Measurements from ENCODE around the gene GAGE10. TPM values are rescaled to one million over a fixed set of nuclear protein-coding genes. Genes with fewer than 3 reads are reported as not detected.

GAGE10 gene
- total RNA-seq, 1 donor from 2014 or later = not detected

GRCh38 chrX:49263631-49264030, 39.8 kb upstream of the GAGE10 start:
- Histone ChIP-seq H3K27me3 (ENCODE audit: insufficient read depth, low read length) (no peaks in the 10 kb centered on the region), H3K4me1 (ENCODE audit: insufficient read depth, low read length) (no peaks in the 10 kb centered on the region), H4K20me1 (ENCODE audit: insufficient read depth, low read length) (no peaks in the 10 kb centered on the region), H3K9me3 (ENCODE audit: insufficient read depth, low read depth, low read length) (no peaks in the 10 kb centered on the region), H3K36me3 (ENCODE audit: insufficient read depth, low read length) (no peaks in the 10 kb centered on the region), H3K27ac (ENCODE audit: low read depth, low read length) (no peak overlapping the region), H3K4me2 (ENCODE audit: low read length) (no peak overlapping the region), H3K4me3 (ENCODE audit: insufficient read depth, low read depth, low read length) (no peak overlapping the region), H3K79me2 (ENCODE audit: insufficient read depth, low read length) (no peaks in the 10 kb centered on the region), H3K9ac (ENCODE audit: low read length) (no peak overlapping the region), H2AFZ (ENCODE audit: low read depth, low read length) (no peak overlapping the region)
- FAIRE-seq (no peak), DNase-seq (ENCODE audit: low read depth) (no peak)
- Mint-ChIP-seq H3K4me1 (ENCODE audit: low read depth, unreplicated experiment) (peaks cover 2% of the 10 kb centered on the region), H3K27me3 (ENCODE audit: low read depth, unreplicated experiment) (peaks cover 2% of the 10 kb centered on the region), H3K36me3 (ENCODE audit: low read depth, unreplicated experiment) (no peaks in the 10 kb centered on the region), H3K27ac (ENCODE audit: unreplicated experiment) (no peak overlapping the region), H3K4me3 (ENCODE audit: unreplicated experiment) (no peak overlapping the region), H3K9me3 (ENCODE audit: unreplicated experiment) (no peaks in the 10 kb centered on the region)
- no peak for TF ChIP-seq EZH2 (IDR thresholded peaks at IDR 0.05; ENCODE audit: insufficient read depth, low read length)
- no peak for TF ChIP-seq CTCF (IDR thresholded peaks at IDR 0.05; ENCODE audit: insufficient read depth, low read depth, low read length)

GRCh38 chrX:49264460-49264859, 39.0 kb upstream of the GAGE10 start, which contains the start of gene FOXP3:
Gene FOXP3 (minus strand): TSS chrX:49264710. CDS start chrX:49258505, 6,205 bp downstream.
- H3K4me3 Mint-ChIP-seq (ENCODE audit: unreplicated experiment) = no peak within 1 kb of the TSS
- Histone ChIP-seq H2AFZ (ENCODE audit: low read depth, low read length) (no peak within 1 kb of the TSS), H3K79me2 (ENCODE audit: insufficient read depth, low read length) (no peaks in the 10 kb centered on the region), H3K27me3 (ENCODE audit: insufficient read depth, low read length) (no peaks in the 10 kb centered on the region), H3K4me1 (ENCODE audit: insufficient read depth, low read length) (no peaks in the 10 kb centered on the region), H3K4me3 (ENCODE audit: insufficient read depth, low read depth, low read length) (no peak within 1 kb of the TSS), H3K9ac (ENCODE audit: low read length) (no peak within 1 kb of the TSS), H4K20me1 (ENCODE audit: insufficient read depth, low read length) (no peaks in the 10 kb centered on the region), H3K4me2 (ENCODE audit: low read length) (no peak within 1 kb of the TSS), H3K9me3 (ENCODE audit: insufficient read depth, low read depth, low read length) (no peaks in the 10 kb centered on the region), H3K36me3 (ENCODE audit: insufficient read depth, low read length) (no peaks in the 10 kb centered on the region), H3K27ac (ENCODE audit: low read depth, low read length) (no peak within 1 kb of the TSS)
- TF ChIP-seq CTCF (IDR thresholded peaks at IDR 0.05; ENCODE audit: insufficient read depth, low read depth, low read length) (no peak), EZH2 (IDR thresholded peaks at IDR 0.05; ENCODE audit: insufficient read depth, low read length) (no peak)
- no peaks in the 10 kb centered on the region for H3K9me3 Mint-ChIP-seq (ENCODE audit: unreplicated experiment)
- H3K4me1 Mint-ChIP-seq (ENCODE audit: low read depth, unreplicated experiment) = peaks cover 2% of the 10 kb centered on the region
- FAIRE-seq = no peak
- no peaks in the 10 kb centered on the region for H3K36me3 Mint-ChIP-seq (ENCODE audit: low read depth, unreplicated experiment)
- no peak within 1 kb of the TSS for H3K27ac Mint-ChIP-seq (ENCODE audit: unreplicated experiment)
- DNase-seq (ENCODE audit: low read depth) = no peak
- peaks cover 2% of the 10 kb centered on the region for H3K27me3 Mint-ChIP-seq (ENCODE audit: low read depth, unreplicated experiment)

GRCh38 chrX:49266523-49267445, 36.7 kb upstream of the GAGE10 start:
- Mint-ChIP-seq H3K4me3 (ENCODE audit: unreplicated experiment) (peak overlapping the region; percentile 54), H3K4me1 (ENCODE audit: low read depth, unreplicated experiment) (peaks cover 7% of the 10 kb centered on the region), H3K27ac (ENCODE audit: unreplicated experiment) (peak overlapping the region; percentile 66), H3K27me3 (ENCODE audit: low read depth, unreplicated experiment) (peaks cover 2% of the 10 kb centered on the region), H3K36me3 (ENCODE audit: low read depth, unreplicated experiment) (no peaks in the 10 kb centered on the region), H3K9me3 (ENCODE audit: unreplicated experiment) (no peaks in the 10 kb centered on the region)
- Histone ChIP-seq H3K9ac (ENCODE audit: low read length) (no peak overlapping the region), H3K4me3 (ENCODE audit: insufficient read depth, low read depth, low read length) (no peak overlapping the region), H3K27ac (ENCODE audit: low read depth, low read length) (no peak overlapping the region), H3K4me2 (ENCODE audit: low read length) (no peak overlapping the region), H2AFZ (ENCODE audit: low read depth, low read length) (no peak overlapping the region), H3K4me1 (ENCODE audit: insufficient read depth, low read length) (peaks cover 7% of the 10 kb centered on the region), H4K20me1 (ENCODE audit: insufficient read depth, low read length) (peaks cover under 1% of the 10 kb centered on the region), H3K27me3 (ENCODE audit: insufficient read depth, low read length) (no peaks in the 10 kb centered on the region), H3K9me3 (ENCODE audit: insufficient read depth, low read depth, low read length) (no peaks in the 10 kb centered on the region), H3K36me3 (ENCODE audit: insufficient read depth, low read length) (no peaks in the 10 kb centered on the region), H3K79me2 (ENCODE audit: insufficient read depth, low read length) (peaks cover 16% of the 10 kb centered on the region)
- TF ChIP-seq CTCF (IDR thresholded peaks at IDR 0.05; ENCODE audit: insufficient read depth, low read depth, low read length) (no peak), EZH2 (IDR thresholded peaks at IDR 0.05; ENCODE audit: insufficient read depth, low read length) (no peak)
- DNase-seq (ENCODE audit: low read depth) = no peak
- no peak for FAIRE-seq

All from astrocyte (in vitro differentiated cells and primary cell).